ENCODE data around the gene AHDC1.

The AHDC1 gene

GRCh38 chr1:27567971-27568299 is 36.0 kb downstream of the AHDC1 start:
- H3K4me3 ChIP-seq (ENCODE audit: control insufficient read depth, low read depth, low read length): peak overlapping the region; percentile 7
- no peak for TF ChIP-seq CTCF (conservative IDR thresholded peaks at IDR 0.05; ENCODE audit: control insufficient read depth, insufficient read depth, low read depth, low read length)
- no peak for DNase-seq (ENCODE audit: low read depth)

GRCh38 chr1:27567146-27567526 is 36.8 kb downstream of the AHDC1 start:
- no peak overlapping the region for H3K4me3 ChIP-seq (ENCODE audit: control insufficient read depth, low read depth, low read length)
- TF ChIP-seq CTCF (conservative IDR thresholded peaks at IDR 0.05; ENCODE audit: control insufficient read depth, insufficient read depth, low read depth, low read length): no peak

GRCh38 chr1:27566462-27567145 is 37.3 kb downstream of the AHDC1 start:
- no peak overlapping the region for H3K4me3 ChIP-seq (ENCODE audit: control insufficient read depth, low read depth, low read length)
- DNase-seq (ENCODE audit: low read depth): no peak
- no peak for TF ChIP-seq CTCF (conservative IDR thresholded peaks at IDR 0.05; ENCODE audit: control insufficient read depth, insufficient read depth, low read depth, low read length)

More at GRCh38 chr1:27567146-27567526, 36.8 kb downstream of the AHDC1 start:
- DNase-seq (ENCODE audit: low read depth): no peak

- no peak for DNase-seq (ENCODE audit: low read depth)
- TF ChIP-seq CTCF (conservative IDR thresholded peaks at IDR 0.05; ENCODE audit: control insufficient read depth, insufficient read depth, low read depth, low read length): no peak
- no peak overlapping the region for H3K4me3 ChIP-seq (ENCODE audit: control insufficient read depth, low read depth, low read length)
Observed at GRCh38 chr1:27564710-27565649, 39.0 kb downstream of the AHDC1 start.

- peak; percentile 62 for DNase-seq (ENCODE audit: low read depth)
- no peak for TF ChIP-seq CTCF (conservative IDR thresholded peaks at IDR 0.05; ENCODE audit: control insufficient read depth, insufficient read depth, low read depth, low read length)
- no peak overlapping the region for H3K4me3 ChIP-seq (ENCODE audit: control insufficient read depth, low read depth, low read length)
Observed at GRCh38 chr1:27563591-27564471, 40.1 kb downstream of the AHDC1 start.

GRCh38 chr1:27563341-27563590 is 40.7 kb downstream of the AHDC1 start:
- no peak for DNase-seq (ENCODE audit: low read depth)
- no peak overlapping the region for H3K4me3 ChIP-seq (ENCODE audit: control insufficient read depth, low read depth, low read length)
- no peak for TF ChIP-seq CTCF (conservative IDR thresholded peaks at IDR 0.05; ENCODE audit: control insufficient read depth, insufficient read depth, low read depth, low read length)
